HCT116 (cell line): ENCODE results near the gene MEIOSIN. TPM values are rescaled to one million over a fixed set of nuclear protein-coding genes. Genes with fewer than 3 reads are reported as not detected.

Experiments used
- ATAC-seq: fragments of 200-7000 bp; cut with Tn5 transposase; 2 replicates; pipeline ENCODE4 v1.9.1; 2020; ENCODE audit warnings: mild to moderate bottlenecking, moderate library complexity
- BruUV-seq: library from RNA; stranded (reverse); fragments of 400-500 nt; replicated peaks from 2 replicates; lab custom pipeline; 2021; lab: Mats Ljungman, UMichigan
- CTCF ChIA-PET: fragments of 300-600 bp; sonication (Branson Sonifier 250); formaldehyde crosslinking; loops from one replicate; lab custom pipeline; 2021; ENCODE audit warnings: antibody characterized with exemption; lab: Charles Lee
- POLR2A ChIA-PET: fragments of 300-600, 350-600 bp; sonication (Branson Sonifier 250); formaldehyde crosslinking; loops from one replicate; lab custom pipeline; 2021; ENCODE audit warnings: antibody characterized with exemption; lab: Charles Lee
- RAD21 ChIA-PET, 2 experiments: fragments of 300-600 bp; sonication (Branson Sonifier 250); formaldehyde crosslinking; loops; one replicate each; lab custom pipeline; 2023; ENCODE audit warnings: low total read pairs in 2 of 2; ENCODE audit not compliant: uncharacterized antibody in 2 of 2, unreplicated experiment in 2 of 2, low non-redundant PET in 1 of 2; lab: Charles Lee
- DNase-seq: peaks from one replicate; pipeline ENCODE4 v3.0.0-alpha.2; 2010; ENCODE audit warnings: low read depth, low spot score
- H2AFZ ChIP-seq: fragments of 200-600 bp; shearing (Covaris generic), sonication (generic); 2 replicates; pipeline ENCODE4 v1.6.1; 2017; ENCODE audit warnings: low read depth, mixed run types, mixed read lengths, antibody characterized with exemption, low read length; ENCODE audit not compliant: poor library complexity, severe bottlenecking
- H3K27ac ChIP-seq: 2 replicates; pipeline ENCODE4 v1.5.1; 2012; ENCODE audit warnings: low read depth, low read length
- H3K27me3 ChIP-seq: fragments of 200-600 bp; sonication (generic); 2 replicates; pipeline ENCODE4 v1.6.1; 2016; ENCODE audit warnings: mixed run types, low read length, mixed read lengths; ENCODE audit not compliant: insufficient read depth
- H3K36me3 ChIP-seq, 2 experiments: fragments of 200-500 bp in 1 of 2; fragments of 200-600 bp in 1 of 2; sonication (Bioruptor generic) in 1 of 2; sonication (generic) in 1 of 2; 2 replicates each; pipeline versions ENCODE4 v1.5.1 to v1.6.1; 2014 to 2016; ENCODE audit warnings: low read length in 2 of 2, inconsistent platforms in 1 of 2, mixed read lengths in 1 of 2, mixed run types in 1 of 2; ENCODE audit not compliant: insufficient read depth in 2 of 2, control insufficient read depth in 1 of 2
- H3K4me1 ChIP-seq, 2 experiments: fragments of 200-600 bp in 1 of 2; sonication (generic) in 1 of 2; 2 replicates each; pipeline versions ENCODE4 v1.5.1 to v1.6.1; 2012 to 2017; ENCODE audit warnings: low read length in 2 of 2, inconsistent platforms in 1 of 2, mild to moderate bottlenecking in 1 of 2, mixed read lengths in 1 of 2, mixed run types in 1 of 2, moderate library complexity in 1 of 2; ENCODE audit not compliant: insufficient read depth in 2 of 2, control insufficient read depth in 1 of 2
- H3K4me2 ChIP-seq: fragments of 200-600 bp; sonication (generic); 2 replicates; pipeline ENCODE4 v1.6.1; 2017; ENCODE audit warnings: mixed run types, low read length, mixed read lengths
- H3K4me3 ChIP-seq, 2 experiments: fragments of 200-600 bp in 1 of 2; sonication (generic) in 1 of 2; replicated peaks in 1 of 2; 2 replicates each; pipeline ENCODE4 v1.5.1; 2011 to 2016; ENCODE audit warnings: low read length in 2 of 2, control low read depth in 1 of 2, low read depth in 1 of 2, mild to moderate bottlenecking in 1 of 2, mixed read lengths in 1 of 2, mixed run types in 1 of 2
- H3K79me2 ChIP-seq: fragments of 200-600 bp; sonication (generic); 2 replicates; pipeline ENCODE4 v1.6.1; 2017; ENCODE audit warnings: mild to moderate bottlenecking, mixed run types, low read length, moderate library complexity, mixed read lengths; ENCODE audit not compliant: insufficient read depth
- H3K9ac ChIP-seq: fragments of 200-600 bp; sonication (generic); 2 replicates; pipeline ENCODE4 v1.6.1; 2016; ENCODE audit warnings: low read length, mixed read lengths
- H3K9me2 ChIP-seq: fragments of 200-600 bp; sonication (generic), shearing (Covaris generic); 2 replicates; pipeline ENCODE4 v1.6.1; 2017; ENCODE audit warnings: mixed run types, mild to moderate bottlenecking, moderate library complexity; ENCODE audit not compliant: insufficient read depth
- H3K9me3 ChIP-seq, 2 experiments: fragments of 200-500 bp in 1 of 2; fragments of 200-600 bp in 1 of 2; sonication (Bioruptor generic) in 1 of 2; sonication (generic) in 1 of 2; 2 replicates each; pipeline ENCODE4 v1.6.1; 2014 to 2017; ENCODE audit warnings: low read length in 2 of 2, mixed read lengths in 2 of 2, inconsistent platforms in 1 of 2, low read depth in 1 of 2, mild to moderate bottlenecking in 1 of 2, mixed run types in 1 of 2, moderate library complexity in 1 of 2; ENCODE audit not compliant: control insufficient read depth in 1 of 2, insufficient read depth in 1 of 2
- H4K20me1 ChIP-seq: fragments of 200-600 bp; sonication (generic), shearing (Covaris generic); 2 replicates; pipeline ENCODE4 v1.6.1; 2017; ENCODE audit warnings: mixed run types, mild to moderate bottlenecking, moderate library complexity; ENCODE audit not compliant: insufficient read depth
- CEBPB ChIP-seq: IDR thresholded peaks from 2 replicates; pipeline ENCODE4 v1.6.1; 2012; ENCODE audit warnings: low read depth
- EGR1 ChIP-seq: IDR thresholded peaks from 2 replicates; pipeline ENCODE4 v1.6.1; 2012; ENCODE audit warnings: low read depth
- FOSL1 ChIP-seq: IDR thresholded peaks from 2 replicates; pipeline ENCODE4 v1.6.1; 2012; ENCODE audit warnings: low read depth
- MAX ChIP-seq: IDR thresholded peaks from 2 replicates; pipeline ENCODE4 v1.6.1; 2012
- POLR2A ChIP-seq: IDR thresholded peaks from 2 replicates; pipeline ENCODE4 v1.7.0; 2011; ENCODE audit warnings: borderline replicate concordance; ENCODE audit not compliant: insufficient read depth, insufficient read length; ENCODE audit errors: extremely low read depth
- RAD21 ChIP-seq: IDR thresholded peaks from 2 replicates; pipeline ENCODE4 v1.6.1; 2012; ENCODE audit warnings: low read depth, mild to moderate bottlenecking
- SP1 ChIP-seq: IDR thresholded peaks from 2 replicates; pipeline ENCODE4 v1.6.1; 2012; ENCODE audit warnings: low read depth
- YY1 ChIP-seq: IDR thresholded peaks from 2 replicates; pipeline ENCODE4 v1.6.1; 2011; ENCODE audit warnings: low read length, low read depth, moderate library complexity, mild to moderate bottlenecking; ENCODE audit not compliant: insufficient replicate concordance; ENCODE audit errors: extremely low read depth
- intact Hi-C: fragments of 100-400 bp; cut with micrococcal nuclease; formaldehyde crosslinking; loops from 2 replicates; pipeline ENCODE4 v1.10.0; 2022
- total RNA-seq: library from RNA; stranded (reverse); gene quantifications from one replicate; pipeline ENCODE4 v1.2.1, GENCODE V29; 2021; ENCODE audit not compliant: unreplicated experiment

The MEIOSIN gene
- total RNA-seq, 1 experiment from 2014 or later = 2.1 TPM

- ChIA-PET CTCF (no interaction called here), RAD21 (interaction anchor here in 1 of 2 experiments (0.7 kb wide), 1 partner anchor 14 kb away, joined by 3 read pairs; no protein-coding TSS in a partner anchor), POLR2A (no interaction called here)
- intact Hi-C loops = no loop called here
- Histone ChIP-seq H3K27ac (no peak overlapping the region), H4K20me1 (no peaks in the 10 kb centered on the region), H3K79me2 (no peaks in the 10 kb centered on the region), H3K9me2 (no peaks in the 10 kb centered on the region), H2AFZ (no peak overlapping the region), H3K27me3 (no peaks in the 10 kb centered on the region), H3K4me1 (no peaks in the 10 kb centered on the region), H3K36me3 (no peaks in the 10 kb centered on the region), H3K9me3 (no peaks in the 10 kb centered on the region), H3K9ac (no peak overlapping the region), H3K4me2 (no peak overlapping the region), H3K4me3 (no peak overlapping the region)
- ATAC-seq (no peak), DNase-seq (no peak)
- BruUV-seq = no TSS peak
- TF ChIP-seq POLR2A (no peak), EGR1 (no peak), MAX (no peak), SP1 (no peak), RAD21 (no peak), YY1 (no peak)
Observed at GRCh38 chr19:45752639-45753038, 19.4 kb downstream of the MEIOSIN start.

- Histone ChIP-seq H3K9me3 (no peaks in the 10 kb centered on the region), H3K36me3 (no peaks in the 10 kb centered on the region), H3K4me3 (no peak overlapping the region), H3K27ac (no peak overlapping the region), H3K9me2 (no peaks in the 10 kb centered on the region), H4K20me1 (no peaks in the 10 kb centered on the region), H2AFZ (no peak overlapping the region), H3K4me1 (no peaks in the 10 kb centered on the region), H3K9ac (no peak overlapping the region), H3K27me3 (no peaks in the 10 kb centered on the region), H3K79me2 (no peaks in the 10 kb centered on the region), H3K4me2 (no peak overlapping the region)
- no TSS peak for BruUV-seq
- ATAC-seq = peak; percentile 66
- POLR2A ChIA-PET = no interaction called here
- no peak for TF ChIP-seq EGR1
- TF ChIP-seq CEBPB = no peak
- TF ChIP-seq FOSL1 = no peak
- intact Hi-C loops = no loop called here
- no peak for DNase-seq
- RAD21 ChIA-PET = no interaction called here
- CTCF ChIA-PET = no interaction called here
Observed at GRCh38 chr19:45753548-45753947, 20.3 kb downstream of the MEIOSIN start.
